ENCODE measurements around the gene CPNE5. TPM values are rescaled to one million over a fixed set of nuclear protein-coding genes. Genes with fewer than 3 reads are reported as not detected.

The CPNE5 gene
- total RNA-seq, 1 donor from 2014 or later, result 2.3 TPM

DNA sequence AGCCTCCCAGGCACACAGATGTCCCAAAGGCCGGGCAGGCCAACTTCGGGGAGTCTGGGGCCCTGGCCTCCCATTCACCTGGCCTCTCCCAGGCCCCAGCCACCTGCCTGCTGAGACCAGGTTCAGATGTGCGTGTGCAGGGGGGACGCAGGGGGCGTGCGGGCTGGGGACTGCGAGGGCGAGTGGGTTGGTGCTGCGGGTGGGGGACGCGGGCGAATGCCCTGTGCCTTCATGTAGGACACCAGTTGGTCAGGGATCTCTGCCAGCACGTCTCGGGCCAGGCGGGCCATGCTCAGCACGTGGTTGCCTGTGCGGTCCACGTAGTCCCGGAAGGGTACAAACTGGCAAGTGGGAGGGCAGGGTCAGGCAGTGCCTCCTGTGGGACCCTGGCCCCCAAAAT is 97.1 kb downstream of the CPNE5 start:
- ATAC-seq (no peak), DNase-seq (no peak)
- Histone ChIP-seq H3K27ac (no peak overlapping the region), H3K36me3 (no peaks in the 10 kb centered on the region), H3K9me3 (no peaks in the 10 kb centered on the region), H3K27me3 (no peaks in the 10 kb centered on the region), H3K4me1 (no peaks in the 10 kb centered on the region), H3K4me3 (no peak overlapping the region)
- TF ChIP-seq, protein P1, sequence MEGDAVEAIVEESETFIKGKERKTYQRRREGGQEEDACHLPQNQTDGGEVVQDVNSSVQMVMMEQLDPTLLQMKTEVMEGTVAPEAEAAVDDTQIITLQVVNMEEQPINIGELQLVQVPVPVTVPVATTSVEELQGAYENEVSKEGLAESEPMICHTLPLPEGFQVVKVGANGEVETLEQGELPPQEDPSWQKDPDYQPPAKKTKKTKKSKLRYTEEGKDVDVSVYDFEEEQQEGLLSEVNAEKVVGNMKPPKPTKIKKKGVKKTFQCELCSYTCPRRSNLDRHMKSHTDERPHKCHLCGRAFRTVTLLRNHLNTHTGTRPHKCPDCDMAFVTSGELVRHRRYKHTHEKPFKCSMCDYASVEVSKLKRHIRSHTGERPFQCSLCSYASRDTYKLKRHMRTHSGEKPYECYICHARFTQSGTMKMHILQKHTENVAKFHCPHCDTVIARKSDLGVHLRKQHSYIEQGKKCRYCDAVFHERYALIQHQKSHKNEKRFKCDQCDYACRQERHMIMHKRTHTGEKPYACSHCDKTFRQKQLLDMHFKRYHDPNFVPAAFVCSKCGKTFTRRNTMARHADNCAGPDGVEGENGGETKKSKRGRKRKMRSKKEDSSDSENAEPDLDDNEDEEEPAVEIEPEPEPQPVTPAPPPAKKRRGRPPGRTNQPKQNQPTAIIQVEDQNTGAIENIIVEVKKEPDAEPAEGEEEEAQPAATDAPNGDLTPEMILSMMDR (IDR thresholded peaks at IDR 0.05), result no peak
- intact Hi-C loops (cut with DNase I), result loop anchor here (10.0 kb wide), 1 partner anchor 117 kb away; no protein-coding TSS in a partner anchor

DNA sequence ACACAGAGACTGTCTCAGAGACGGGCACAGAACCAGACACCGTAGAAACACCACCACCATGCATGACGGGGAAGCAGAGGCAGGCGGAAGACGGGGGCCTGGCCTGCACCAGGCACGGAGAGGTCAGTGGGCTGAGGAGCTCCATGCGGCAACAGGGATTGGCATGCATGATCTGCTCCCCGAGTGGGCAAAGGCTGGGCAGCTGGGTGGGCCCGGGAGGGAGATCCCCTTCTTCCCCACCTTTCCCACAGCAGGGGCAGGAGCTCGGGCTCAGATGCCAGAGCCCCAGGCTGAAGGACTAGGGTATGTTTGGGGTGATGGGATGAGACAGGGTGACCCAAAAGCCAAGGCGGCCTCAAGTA is 98.4 kb downstream of the CPNE5 start:
- Histone ChIP-seq H3K4me3 (no peak overlapping the region), H3K4me1 (peaks cover 4% of the 10 kb centered on the region), H3K27me3 (no peaks in the 10 kb centered on the region), H3K27ac (no peak overlapping the region), H3K9me3 (no peaks in the 10 kb centered on the region), H3K36me3 (no peaks in the 10 kb centered on the region)
- intact Hi-C loops (cut with DNase I), result loop anchor here (10.0 kb wide), 1 partner anchor 116 kb away; no protein-coding TSS in a partner anchor
- DNase-seq (no peak), ATAC-seq (no peak)
- TF ChIP-seq, protein P1 (IDR thresholded peaks at IDR 0.05), result no peak

DNA sequence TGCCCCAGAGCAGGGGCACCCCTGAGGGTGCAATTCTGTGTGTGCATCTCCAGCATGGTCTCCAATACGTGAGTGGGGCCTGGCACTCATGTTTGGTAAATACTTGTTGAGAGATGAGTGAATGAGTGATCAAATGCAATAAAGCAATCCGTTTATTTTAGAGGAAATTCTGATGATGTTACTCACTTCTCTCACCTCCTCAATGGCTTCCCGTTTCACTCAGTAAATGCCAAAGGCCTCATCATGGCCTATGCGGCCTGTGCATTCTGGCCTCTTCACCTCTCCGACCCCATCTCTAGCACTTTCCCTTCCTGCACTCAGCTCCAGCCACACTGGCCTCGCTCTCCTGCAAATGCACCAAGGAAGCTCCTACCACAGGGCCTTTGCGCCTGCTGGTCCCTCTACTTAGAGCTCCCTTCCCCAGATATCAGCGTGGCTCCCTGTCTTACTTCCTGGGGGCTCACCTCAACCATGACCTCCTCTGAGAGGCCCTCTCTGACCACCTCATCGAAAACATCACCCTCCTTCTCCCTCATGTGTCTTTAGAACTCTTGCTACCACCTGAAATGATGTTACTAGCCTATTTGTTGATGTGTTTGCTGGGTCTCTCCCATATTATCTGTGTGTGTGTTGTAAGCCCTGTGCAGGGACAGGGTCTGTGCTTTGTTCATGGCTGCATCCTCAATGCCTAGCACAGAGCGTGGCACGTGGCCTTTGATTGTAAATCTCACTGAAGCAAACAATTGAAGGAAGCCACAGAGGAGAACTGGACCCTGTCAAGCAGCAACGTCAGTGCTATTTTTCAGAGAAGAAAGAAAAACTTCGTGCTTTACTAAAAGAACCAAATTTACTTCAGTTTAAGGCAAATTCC is 99.1 kb downstream of the CPNE5 start:
- Histone ChIP-seq H3K36me3 (no peaks in the 10 kb centered on the region), H3K4me3 (no peak overlapping the region), H3K4me1 (peaks cover 9% of the 10 kb centered on the region), H3K27ac (no peak overlapping the region), H3K9me3 (no peaks in the 10 kb centered on the region), H3K27me3 (no peaks in the 10 kb centered on the region)
- ATAC-seq (no peak), DNase-seq (no peak)
- intact Hi-C loops (cut with DNase I), result loop anchor here (10.0 kb wide), 1 partner anchor 115 kb away; no protein-coding TSS in a partner anchor
- TF ChIP-seq, protein P1 (IDR thresholded peaks at IDR 0.05), result no peak

DNA sequence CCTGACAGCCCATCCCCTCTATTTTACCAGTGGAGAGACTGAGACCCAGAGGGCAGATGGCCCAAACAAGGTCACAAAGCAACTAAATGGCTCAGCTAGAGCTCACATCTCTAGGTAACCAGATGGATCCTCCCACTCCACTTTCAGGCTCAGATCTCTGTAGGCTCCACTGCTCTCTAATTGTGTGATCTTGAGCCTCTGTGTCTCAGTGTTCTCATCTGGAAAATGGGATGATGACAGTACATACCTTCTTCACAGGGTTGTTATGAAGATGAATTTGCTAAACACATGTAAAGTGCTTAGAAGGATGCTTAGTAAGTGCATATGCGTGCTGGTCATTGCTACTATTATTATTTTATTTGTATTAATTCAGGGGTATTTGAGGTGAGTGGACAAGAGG is 101.1 kb downstream of the CPNE5 start:
- no peaks in the 10 kb centered on the region for H3K27me3 ChIP-seq
- no peak for ATAC-seq
- no peaks in the 10 kb centered on the region for H3K36me3 ChIP-seq
- no peak for DNase-seq
- intact Hi-C loops (cut with DNase I), result no loop called here
- H3K27ac ChIP-seq, result no peak overlapping the region
- no peaks in the 10 kb centered on the region for H3K9me3 ChIP-seq
- H3K4me1 ChIP-seq, result peaks cover 17% of the 10 kb centered on the region
- H3K4me3 ChIP-seq, result no peak overlapping the region
- TF ChIP-seq, protein P1 (IDR thresholded peaks at IDR 0.05), result no peak

DNA sequence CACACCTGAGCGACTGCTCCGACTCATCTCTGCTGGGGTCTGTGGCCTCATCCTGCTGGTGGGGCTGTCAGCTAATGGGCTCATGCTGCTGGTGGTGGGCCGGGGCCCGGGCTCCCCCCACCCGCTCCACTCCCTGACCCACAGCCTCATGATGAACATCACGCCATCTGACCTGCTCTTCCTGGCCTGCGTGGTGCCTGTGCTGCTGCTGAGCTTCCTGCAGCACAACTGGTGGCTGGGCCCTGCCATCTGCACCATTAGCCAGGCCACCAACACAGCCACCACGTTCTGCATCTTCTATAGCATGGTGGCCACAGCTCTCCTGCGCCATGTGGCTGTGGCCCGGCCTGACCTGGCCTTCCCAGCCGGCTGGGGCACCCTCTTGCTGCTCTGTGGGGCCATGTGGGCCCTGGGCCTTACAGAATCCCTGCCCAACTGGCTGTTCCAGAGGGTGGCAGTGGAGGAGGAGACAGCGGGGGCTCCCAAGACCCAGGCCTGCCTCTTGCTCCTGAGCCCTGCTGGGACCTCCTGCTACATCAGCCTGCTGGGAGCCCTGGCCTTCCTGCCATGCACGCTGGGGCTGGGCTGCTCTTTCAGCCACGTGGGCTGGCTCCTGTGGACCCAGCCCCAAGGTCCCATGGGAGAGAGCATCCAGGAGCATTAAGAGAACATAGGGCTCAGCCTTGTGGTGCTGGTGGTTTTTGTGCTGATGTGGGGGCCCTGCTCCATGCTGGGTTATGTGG is 102.0 kb downstream of the CPNE5 start:
- intact Hi-C loops (cut with DNase I), result no loop called here
- ATAC-seq, result no peak
- no peak for DNase-seq

More for the DNA sequence above, 102.0 kb downstream of the CPNE5 start:
- Histone ChIP-seq H3K27ac (no peak overlapping the region), H3K9me3 (no peaks in the 10 kb centered on the region), H3K36me3 (no peaks in the 10 kb centered on the region), H3K27me3 (no peaks in the 10 kb centered on the region), H3K4me1 (peaks cover 17% of the 10 kb centered on the region), H3K4me3 (no peak overlapping the region)
- TF ChIP-seq, protein P1 (IDR thresholded peaks at IDR 0.05), result no peak
